Fibroblast of villous mesenchyme (primary cell): Measurements from ENCODE around the gene HSD3B2. TPM values are rescaled to one million over a fixed set of nuclear protein-coding genes. Genes with fewer than 3 reads are reported as not detected.

ENCODE experiments used
- DNase-seq: peaks from one replicate; pipeline ENCODE4 v3.0.0-alpha.2; 2010; ENCODE audit warnings: low read depth
- H3K4me3 ChIP-seq: 2 replicates; pipeline ENCODE4 v1.5.1; 2011; ENCODE audit warnings: low read depth, mild to moderate bottlenecking, low read length
- CTCF ChIP-seq: IDR thresholded peaks from 2 replicates; pipeline ENCODE4 v1.5.1; 2012; ENCODE audit warnings: low read depth, mild to moderate bottlenecking, low read length; ENCODE audit not compliant: insufficient read depth
- total RNA-seq: library from RNA; depleted of rRNA; stranded (reverse); fragments of >200 nt; gene quantifications from 2 replicates; pipeline ENCODE4 v1.2.3, GENCODE V29; 2012

HSD3B2 gene
- total RNA-seq, 1 donor, result not detected

- no peak overlapping the region for H3K4me3 ChIP-seq
- no peak for TF ChIP-seq CTCF
- no peak for DNase-seq
Measured at GRCh38 chr1:119431836-119432235, 16.9 kb downstream of the HSD3B2 start.

- H3K4me3 ChIP-seq, result no peak overlapping the region
- no peak for DNase-seq
- TF ChIP-seq CTCF, result no peak
Measured at GRCh38 chr1:119435052-119435451, 20.1 kb downstream of the HSD3B2 start.

- no peak for DNase-seq
- no peak overlapping the region for H3K4me3 ChIP-seq
- TF ChIP-seq CTCF, result no peak
Measured at GRCh38 chr1:119438761-119439160, 23.8 kb downstream of the HSD3B2 start.

GRCh38 chr1:119440721-119441307 lies 25.9 kb downstream of the HSD3B2 start:
- no peak for DNase-seq
- H3K4me3 ChIP-seq, result no peak overlapping the region

GRCh38 chr1:119442756-119443155 lies 27.8 kb downstream of the HSD3B2 start:
- no peak for DNase-seq
- no peak for TF ChIP-seq CTCF
- no peak overlapping the region for H3K4me3 ChIP-seq

More at GRCh38 chr1:119440721-119441307, 25.9 kb downstream of the HSD3B2 start:
- TF ChIP-seq CTCF, result no peak

GRCh38 chr1:119446321-119446720 lies 31.4 kb downstream of the HSD3B2 start:
- no peak overlapping the region for H3K4me3 ChIP-seq
- DNase-seq, result no peak
- TF ChIP-seq CTCF, result no peak
